ENCODE data around the gene AFF4. TPM values are rescaled to one million over a fixed set of nuclear protein-coding genes. Genes with fewer than 3 reads are reported as not detected.
"Not testable (repeated sequence)": the region's sequence is repeated elsewhere in the genome, so short reads cannot be mapped to it uniquely, and the experiment has no call there.

Gene AFF4
- total RNA-seq = 88.6 TPM

GRCh38 chr5:132963171-132964104, at the start of gene AFF4:
Gene AFF4, minus strand, starts transcription at chr5:132963634. Its CDS starts 26,445 bp downstream, at chr5:132937189.
- intact Hi-C loops (cut with DNase I) = no loop called here
- ATAC-seq (peak; percentile 98), DNase-seq (ENCODE audit: low spot score) (peak; percentile 98)

- DNase-seq (ENCODE audit: low spot score); ATAC-seq; intact Hi-C loops (cut with DNase I): not testable (repeated sequence)
These were observed 45.0 kb upstream of the AFF4 start for GRCh38 chr5:133008455-133008854.

- DNase-seq (ENCODE audit: low spot score) (no peak), ATAC-seq (no peak)
- intact Hi-C loops (cut with DNase I) = no loop called here
These were observed 43.2 kb upstream of the AFF4 start for GRCh38 chr5:133006653-133007052.

GRCh38 chr5:132999246-132999645, 35.8 kb upstream of the AFF4 start:
- intact Hi-C loops (cut with DNase I) = no loop called here
- ATAC-seq (no peak), DNase-seq (ENCODE audit: low spot score) (no peak)

GRCh38 chr5:132998556-132998955, 35.1 kb upstream of the AFF4 start:
- intact Hi-C loops (cut with DNase I) = no loop called here
- no peak for DNase-seq (ENCODE audit: low spot score)
- no peak for ATAC-seq

GRCh38 chr5:132996307-132996706, 32.9 kb upstream of the AFF4 start:
- ATAC-seq (no peak), DNase-seq (ENCODE audit: low spot score) (no peak)
- intact Hi-C loops (cut with DNase I) = no loop called here

- DNase-seq (ENCODE audit: low spot score) (no peak), ATAC-seq (no peak)
- intact Hi-C loops (cut with DNase I) = no loop called here
These were observed 24.3 kb upstream of the AFF4 start for GRCh38 chr5:132987531-132988408.

GRCh38 chr5:132982971-132983370, 19.5 kb upstream of the AFF4 start:
- ATAC-seq; DNase-seq (ENCODE audit: low spot score); intact Hi-C loops (cut with DNase I): not testable (repeated sequence)

GRCh38 chr5:132981288-132981687, 17.9 kb upstream of the AFF4 start:
- DNase-seq (ENCODE audit: low spot score) = no peak
- ATAC-seq = no peak
- intact Hi-C loops (cut with DNase I) = no loop called here

- intact Hi-C loops (cut with DNase I) = no loop called here
- ATAC-seq = no peak
- no peak for DNase-seq (ENCODE audit: low spot score)
These were observed 16.5 kb upstream of the AFF4 start for GRCh38 chr5:132979976-132980375.

GRCh38 chr5:132979367-132979940, 16.0 kb upstream of the AFF4 start:
- intact Hi-C loops (cut with DNase I) = no loop called here
- ATAC-seq (no peak), DNase-seq (ENCODE audit: low spot score) (no peak)

GRCh38 chr5:132976852-132977251, 13.4 kb upstream of the AFF4 start:
- intact Hi-C loops (cut with DNase I) = no loop called here
- DNase-seq (ENCODE audit: low spot score) = no peak
- ATAC-seq = no peak

- ATAC-seq; DNase-seq (ENCODE audit: low spot score); intact Hi-C loops (cut with DNase I): not testable (repeated sequence)
These were observed 9.0 kb upstream of the AFF4 start for GRCh38 chr5:132972436-132972828.

GRCh38 chr5:132971483-132972435, 8.3 kb upstream of the AFF4 start:
- intact Hi-C loops (cut with DNase I) = no loop called here
- ATAC-seq (no peak), DNase-seq (ENCODE audit: low spot score) (no peak)

- intact Hi-C loops (cut with DNase I) = no loop called here
- no peak for ATAC-seq
- no peak for DNase-seq (ENCODE audit: low spot score)
These were observed 1.7 kb upstream of the AFF4 start for GRCh38 chr5:132965120-132965519.

- intact Hi-C loops (cut with DNase I) = no loop called here
- DNase-seq (ENCODE audit: low spot score) (no peak), ATAC-seq (peak; percentile 37)
These were observed 909 bp downstream of the AFF4 start for GRCh38 chr5:132962429-132963021.

GRCh38 chr5:132961887-132962286, 1.5 kb downstream of the AFF4 start:
- no peak for ATAC-seq
- intact Hi-C loops (cut with DNase I) = no loop called here
- DNase-seq (ENCODE audit: low spot score) = no peak

All from sciatic nerve (tissue), 2 donors.